H9 (cell line): ENCODE results near the gene DPYSL5. TPM values are rescaled to one million over a fixed set of nuclear protein-coding genes. Genes with fewer than 3 reads are reported as not detected.

Experiments used
- DNase-seq: peaks from one replicate; pipeline ENCODE4 v3.0.0-alpha.2; 2017
- H2AFZ ChIP-seq: one replicate; pipeline ENCODE4 v1.6.1; 2013; ENCODE audit warnings: mild to moderate bottlenecking, low read length, control low read depth, moderate library complexity
- H2AK5ac ChIP-seq: 2 replicates; pipeline ENCODE4 v1.6.1; 2013; ENCODE audit warnings: low read length, control low read depth, mixed read lengths; ENCODE audit not compliant: insufficient read length
- H2BK120ac ChIP-seq: one replicate; pipeline ENCODE4 v1.6.1; 2013; ENCODE audit warnings: low read depth, mild to moderate bottlenecking, low read length, control low read depth, inconsistent platforms; ENCODE audit not compliant: poor library complexity, severe bottlenecking
- H2BK12ac ChIP-seq: 2 replicates; pipeline ENCODE4 v1.6.1; 2013; ENCODE audit warnings: low read length, control low read depth, mixed read lengths, low read depth; ENCODE audit not compliant: insufficient read length
- H2BK15ac ChIP-seq: 2 replicates; pipeline ENCODE4 v1.6.1; 2013; ENCODE audit warnings: low read depth, low read length, control low read depth
- H2BK20ac ChIP-seq: one replicate; pipeline ENCODE4 v1.6.1; 2013; ENCODE audit warnings: low read depth, mild to moderate bottlenecking, low read length, control low read depth, inconsistent platforms; ENCODE audit not compliant: poor library complexity, severe bottlenecking
- H2BK5ac ChIP-seq: 2 replicates; pipeline ENCODE4 v1.6.1; 2013; ENCODE audit warnings: low read length, control low read depth, mixed read lengths; ENCODE audit not compliant: insufficient read length
- H3K14ac ChIP-seq: 2 replicates; pipeline ENCODE4 v1.6.1; 2013; ENCODE audit warnings: low read length, control low read depth; ENCODE audit not compliant: insufficient read depth
- H3K18ac ChIP-seq: 2 replicates; pipeline ENCODE4 v1.6.1; 2013; ENCODE audit warnings: low read depth, mild to moderate bottlenecking, mixed read lengths, low read length, control low read depth; ENCODE audit not compliant: insufficient read length
- H3K23ac ChIP-seq: 2 replicates; pipeline ENCODE4 v1.6.1; 2013; ENCODE audit warnings: low read length, control low read depth, mixed read lengths, low read depth; ENCODE audit not compliant: insufficient read length
- H3K23me2 ChIP-seq: 2 replicates; pipeline ENCODE4 v1.6.1; 2013; ENCODE audit warnings: low read depth, mild to moderate bottlenecking, mixed read lengths, low read length, control low read depth; ENCODE audit not compliant: insufficient read length, poor library complexity, severe bottlenecking
- H3K27ac ChIP-seq: 2 replicates; pipeline ENCODE4 v1.5.1; 2013; ENCODE audit warnings: low read length, control low read depth, mixed read lengths, low read depth; ENCODE audit not compliant: insufficient read length
- H3K27me3 ChIP-seq: 2 replicates; pipeline ENCODE4 v1.6.1; 2013; ENCODE audit warnings: low read length, control low read depth, inconsistent platforms; ENCODE audit not compliant: insufficient read depth
- H3K4ac ChIP-seq: 2 replicates; pipeline ENCODE4 v1.6.1; 2013; ENCODE audit warnings: low read depth, mild to moderate bottlenecking, control low read depth, inconsistent platforms, low read length, moderate library complexity
- H3K4me1 ChIP-seq: 2 replicates; pipeline ENCODE4 v1.6.1; 2013; ENCODE audit warnings: low read length, control low read depth, inconsistent platforms; ENCODE audit not compliant: insufficient read depth
- H3K4me2 ChIP-seq: 2 replicates; pipeline ENCODE4 v1.6.1; 2013; ENCODE audit warnings: low read length, control low read depth, mixed read lengths; ENCODE audit not compliant: insufficient read length, insufficient read depth
- H3K56ac ChIP-seq: 2 replicates; pipeline ENCODE4 v1.6.1; 2013; ENCODE audit warnings: low read depth, mild to moderate bottlenecking, mixed read lengths, low read length, control low read depth; ENCODE audit not compliant: insufficient read length
- H3K79me1 ChIP-seq: 2 replicates; pipeline ENCODE4 v1.6.1; 2013; ENCODE audit warnings: low read depth, mild to moderate bottlenecking, moderate library complexity, low read length, control low read depth, inconsistent platforms; ENCODE audit not compliant: insufficient read depth, poor library complexity, severe bottlenecking
- H3K79me2 ChIP-seq: 2 replicates; pipeline ENCODE4 v1.6.1; 2013; ENCODE audit warnings: low read length, control low read depth, inconsistent platforms; ENCODE audit not compliant: insufficient read depth
- H3K9ac ChIP-seq: 2 replicates; pipeline ENCODE4 v1.6.1; 2013; ENCODE audit warnings: low read length, control low read depth, mixed read lengths; ENCODE audit not compliant: insufficient read length; ENCODE audit errors: extremely low read depth
- H3K9me3 ChIP-seq: one replicate; pipeline ENCODE4 v1.6.1; 2013; ENCODE audit warnings: low read depth, low read length, inconsistent platforms; ENCODE audit not compliant: control insufficient read depth
- H3T11ph ChIP-seq: one replicate; pipeline ENCODE4 v1.6.1; 2013; ENCODE audit warnings: mild to moderate bottlenecking, low read length, control low read depth, inconsistent platforms
- H4K20me1 ChIP-seq: one replicate; pipeline ENCODE4 v1.6.1; 2013; ENCODE audit not compliant: control insufficient read depth, insufficient read length, insufficient read depth
- H4K5ac ChIP-seq: 2 replicates; pipeline ENCODE4 v1.6.1; 2013; ENCODE audit warnings: low read depth, mild to moderate bottlenecking, mixed read lengths, low read length, control low read depth; ENCODE audit not compliant: insufficient read length
- H4K8ac ChIP-seq: replicated peaks from 2 replicates; pipeline ENCODE4 v1.6.1; 2013; ENCODE audit warnings: low read length, control low read depth, mixed read lengths, low read depth; ENCODE audit not compliant: insufficient read length
- H4K91ac ChIP-seq: 2 replicates; pipeline ENCODE4 v1.6.1; 2013; ENCODE audit warnings: low read depth, mild to moderate bottlenecking, moderate library complexity, mixed read lengths, low read length, control low read depth; ENCODE audit not compliant: insufficient read length
- H3K27ac Mint-ChIP-seq, 3 experiments: 2 replicates in 2 of 3; 3 replicates in 1 of 3; pipeline ENCODE4 v1.8.0; 2020 to 2021; ENCODE audit warnings: mixed read lengths in 3 of 3, mild to moderate bottlenecking in 1 of 3, moderate library complexity in 1 of 3
- H3K27me3 Mint-ChIP-seq: 2 replicates; pipeline ENCODE4 v1.8.0; 2021; ENCODE audit warnings: low read depth, mild to moderate bottlenecking, moderate library complexity, mixed read lengths
- H3K36me3 Mint-ChIP-seq, 3 experiments: 2 replicates in 2 of 3; 3 replicates in 1 of 3; pipeline ENCODE4 v1.8.0; 2020 to 2021; ENCODE audit warnings: low read depth in 3 of 3, mixed read lengths in 3 of 3; ENCODE audit not compliant: insufficient read depth in 1 of 3
- H3K4me1 Mint-ChIP-seq, 2 experiments: 2 replicates each; pipeline ENCODE4 v1.8.0; 2020; ENCODE audit warnings: mixed read lengths in 2 of 2
- H3K4me3 Mint-ChIP-seq, 2 experiments: 2 replicates in 1 of 2; 3 replicates in 1 of 2; pipeline ENCODE4 v1.8.0; 2020 to 2021; ENCODE audit warnings: mild to moderate bottlenecking in 2 of 2, mixed read lengths in 2 of 2, moderate library complexity in 1 of 2
- H3K9me3 Mint-ChIP-seq, 2 experiments: 2 replicates in 1 of 2; 3 replicates in 1 of 2; pipeline ENCODE4 v1.8.0; 2020; ENCODE audit warnings: mild to moderate bottlenecking in 2 of 2, mixed read lengths in 2 of 2, moderate library complexity in 1 of 2
- WGBS: extraction: QIAGEN DNeasy Blood & Tissue Kit; methylation state at CpG from one replicate; pipeline ENCODE4 v1.1.7; 2013; ENCODE audit warnings: missing lambda C conversion rate, low lambda C conversion rate, mixed read lengths; ENCODE audit not compliant: insufficient read length; ENCODE audit errors: extremely low coverage; 5-methylcytosine and 5-hydroxymethylcytosine counted together
- total RNA-seq: library from RNA; stranded (reverse); gene quantifications from 2 replicates; pipeline ENCODE4 v1.2.1, GENCODE V29; 2021
- TF ChIP-seq, protein P1 (sequence below): fragments of 200-600 bp; sonication (generic); conservative IDR thresholded peaks from 3 replicates; pipeline ENCODE4 v1.8.0; 2021; ENCODE audit warnings: antibody characterized with exemption, mild to moderate bottlenecking

Gene DPYSL5
- total RNA-seq, 1 experiment from 2014 or later = 6.4 TPM

DNA sequence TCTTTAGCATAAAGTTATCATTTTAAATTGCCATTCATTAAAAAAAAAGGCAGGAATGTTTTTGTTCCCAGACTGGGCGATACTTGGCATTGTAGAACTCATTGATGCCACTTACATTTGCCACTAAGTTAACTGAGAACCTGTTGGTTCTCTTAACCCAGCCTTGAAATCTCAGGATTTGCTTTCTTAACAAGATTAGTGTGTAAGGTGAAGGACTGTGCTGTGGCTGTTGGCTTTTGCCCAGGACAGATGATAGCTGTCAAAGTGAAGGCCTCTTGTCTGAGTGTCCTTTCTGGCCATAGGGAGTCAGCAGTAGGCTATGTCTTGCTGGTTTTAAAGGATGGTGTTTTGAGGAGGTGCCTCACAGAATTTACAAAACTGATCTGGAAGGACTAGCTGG is 2.6 kb downstream of the DPYSL5 start:
- H3K23ac ChIP-seq = no peak overlapping the region
- H3K36me3 Mint-ChIP-seq = no peaks in the 10 kb centered on the region; a peak in 1 of 7 replicates
- H3K9me3 ChIP-seq = no peaks in the 10 kb centered on the region
- no peaks in the 10 kb centered on the region for H4K20me1 ChIP-seq
- no CpG with 5 or more reads among the region's 1 CpG for WGBS
- H2BK15ac ChIP-seq = no peak overlapping the region
- H3K79me2 ChIP-seq = no peaks in the 10 kb centered on the region
- peaks cover 92% of the 10 kb centered on the region for H3K27me3 Mint-ChIP-seq
- no peak overlapping the region for H2AK5ac ChIP-seq
- H3K4me2 ChIP-seq = no peak overlapping the region
- H2AFZ ChIP-seq = no peak overlapping the region
- H4K5ac ChIP-seq = no peak overlapping the region
- peak overlapping the region in 1 of 2 experiments; percentile 78; a peak in 3 of 5 replicates for H3K4me3 Mint-ChIP-seq
- peaks cover 33% of the 10 kb centered on the region for H3K27me3 ChIP-seq
- no peak overlapping the region for H3K18ac ChIP-seq
- no peak overlapping the region for H3K4ac ChIP-seq
- H3K14ac ChIP-seq = no peak overlapping the region
- H2BK12ac ChIP-seq = no peak overlapping the region
- H3K4me1 ChIP-seq = no peaks in the 10 kb centered on the region
- TF ChIP-seq, protein P1, sequence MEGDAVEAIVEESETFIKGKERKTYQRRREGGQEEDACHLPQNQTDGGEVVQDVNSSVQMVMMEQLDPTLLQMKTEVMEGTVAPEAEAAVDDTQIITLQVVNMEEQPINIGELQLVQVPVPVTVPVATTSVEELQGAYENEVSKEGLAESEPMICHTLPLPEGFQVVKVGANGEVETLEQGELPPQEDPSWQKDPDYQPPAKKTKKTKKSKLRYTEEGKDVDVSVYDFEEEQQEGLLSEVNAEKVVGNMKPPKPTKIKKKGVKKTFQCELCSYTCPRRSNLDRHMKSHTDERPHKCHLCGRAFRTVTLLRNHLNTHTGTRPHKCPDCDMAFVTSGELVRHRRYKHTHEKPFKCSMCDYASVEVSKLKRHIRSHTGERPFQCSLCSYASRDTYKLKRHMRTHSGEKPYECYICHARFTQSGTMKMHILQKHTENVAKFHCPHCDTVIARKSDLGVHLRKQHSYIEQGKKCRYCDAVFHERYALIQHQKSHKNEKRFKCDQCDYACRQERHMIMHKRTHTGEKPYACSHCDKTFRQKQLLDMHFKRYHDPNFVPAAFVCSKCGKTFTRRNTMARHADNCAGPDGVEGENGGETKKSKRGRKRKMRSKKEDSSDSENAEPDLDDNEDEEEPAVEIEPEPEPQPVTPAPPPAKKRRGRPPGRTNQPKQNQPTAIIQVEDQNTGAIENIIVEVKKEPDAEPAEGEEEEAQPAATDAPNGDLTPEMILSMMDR = no peak
- H4K91ac ChIP-seq = no peak overlapping the region
- no peak overlapping the region for H3T11ph ChIP-seq
- H3K56ac ChIP-seq = no peak overlapping the region
- no peak overlapping the region for H2BK5ac ChIP-seq
- no peaks in the 10 kb centered on the region for H3K79me1 ChIP-seq
- H3K9me3 Mint-ChIP-seq = no peaks in the 10 kb centered on the region
- no peak overlapping the region for H4K8ac ChIP-seq
- H2BK120ac ChIP-seq = no peak overlapping the region
- H3K9ac ChIP-seq = no peak overlapping the region
- H2BK20ac ChIP-seq = no peak overlapping the region
- no peak for DNase-seq
- no peak overlapping the region for H3K27ac Mint-ChIP-seq
- H3K27ac ChIP-seq = no peak overlapping the region
- H3K4me1 Mint-ChIP-seq = peaks cover 7 to 24% of the 10 kb centered on the region in 2 experiments; a peak in 3 of 4 replicates
- H3K23me2 ChIP-seq = peaks cover 23% of the 10 kb centered on the region
